K562 (cell line): ENCODE measurements around the gene TAF12. TPM values are rescaled to one million over a fixed set of nuclear protein-coding genes. Genes with fewer than 3 reads are reported as not detected.

Source experiments
- AFF1 ChIP-seq, 2 experiments: fragments of 450-650 bp; IDR thresholded peaks; 2 replicates each; pipeline ENCODE4 v1.6.1; 2018; ENCODE audit warnings: mild to moderate bottlenecking in 2 of 2, low read depth in 1 of 2; ENCODE audit not compliant: partially characterized antibody in 2 of 2
- FIP1L1 ChIP-seq: fragments of 200-400 bp; formaldehyde crosslinking; IDR thresholded peaks from 2 replicates; pipeline ENCODE4 v1.6.1; 2018; ENCODE audit warnings: mild to moderate bottlenecking, low read depth, low read length; ENCODE audit not compliant: poor library complexity, severe bottlenecking
- RBM25 ChIP-seq: fragments of 200-400 bp; formaldehyde crosslinking; IDR thresholded peaks from 2 replicates; pipeline ENCODE4 v1.6.1; 2018; ENCODE audit warnings: low read length, low read depth, moderate library complexity; ENCODE audit not compliant: severe bottlenecking
- REST ChIP-seq, 2 experiments: fragments of 450-650 bp; formaldehyde crosslinking in 1 of 2; IDR thresholded peaks; 2 replicates each; pipeline versions ENCODE4 v1.4.0 to v1.6.1; 2014 to 2020; ENCODE audit warnings: mild to moderate bottlenecking in 2 of 2, borderline replicate concordance in 1 of 2, low read depth in 1 of 2
- SMARCA4 ChIP-seq: fragments of 450-650 bp; IDR thresholded peaks from 2 replicates; pipeline ENCODE4 v1.6.1; 2016
- TRIM28 ChIP-seq: fragments of 450-650 bp; IDR thresholded peaks from 2 replicates; pipeline ENCODE4 v1.6.1; 2017
- ZFP91 ChIP-seq: sonication (generic); formaldehyde crosslinking; IDR thresholded peaks from 2 replicates; pipeline ENCODE4 v1.8.0; 2022; ENCODE audit warnings: mild to moderate bottlenecking, missing genetic modification reagents
- ZNF12 ChIP-seq: sonication (generic); formaldehyde crosslinking; IDR thresholded peaks from 2 replicates; pipeline ENCODE4 v1.4.0; 2020; ENCODE audit warnings: mild to moderate bottlenecking, missing genetic modification reagents
- ZNF512 ChIP-seq: IDR thresholded peaks from 2 replicates; pipeline ENCODE4 v1.6.1; 2016; ENCODE audit warnings: missing genetic modification characterization, missing compliant biosample characterization
- ZSCAN32 ChIP-seq: fragments of 450-650 bp; formaldehyde crosslinking; IDR thresholded peaks from 2 replicates; pipeline ENCODE4 v1.4.0; 2020; ENCODE audit warnings: mild to moderate bottlenecking, moderate library complexity
- polyA plus RNA-seq, 8 experiments: library from polyadenylated mRNA; depleted of rRNA in 4 of 8; stranded (reverse) in 5 of 8; unstranded in 3 of 8; fragments of >200 nt; fragmentation: Nextera tagmentation in 2 of 8; fragmentation: Illumina TruSeq in 1 of 8; extraction: Ambion mirVana in 2 of 8; extraction: Trizol in 1 of 8; gene quantifications; 2 replicates each; pipeline versions ENCODE4 v1.2.1 to v1.2.3, GENCODE V29; 2011 to 2014; ENCODE audit warnings: inconsistent platforms in 1 of 8, missing spikeins in 1 of 8
- total RNA-seq, 7 experiments: library from RNA; depleted of rRNA in 6 of 7; stranded (reverse); fragments of >200 nt in 6 of 7; fragmentation: Illumina TruSeq in 2 of 7; extraction: Trizol in 2 of 7; gene quantifications; 2 replicates each; pipeline versions ENCODE4 v1.2.1 to v1.2.3, GENCODE V29; 2011 to 2021; ENCODE audit warnings: low replicate concordance in 1 of 7

Gene TAF12
- total and polyA plus RNA-seq, 9 of the 15 experiments (the other 6 are each of a cell fraction or from before 2014, with no cell fraction given) = 31.6 to 89.0 (median 50.5) TPM

GRCh38 chr1:28580722-28581530, 61.9 kb downstream of the TAF12 start (continued):
- TF ChIP-seq ZFP91 (CRISPR knock-in tag) (0 out of 2 replicates have a peak, but pooled peaks have one; percentile 12), RBM25 (no peak), SMARCA4 (0 out of 2 replicates have a peak, but pooled peaks have one; percentile 22), ZNF12 (CRISPR knock-in tag) (no peak), FIP1L1 (no peak), AFF1 (IDR thresholded peaks at IDR 0.05; ENCODE audit: low read depth in 1 of 2, partially characterized antibody in 2 of 2) (no peak), REST (IDR thresholded peaks at IDR 0.05; ENCODE audit: borderline replicate concordance) (peak; percentile 15; the same call in 1 of the 2 replicates), REST (CRISPR knock-in tag; IDR thresholded peaks at IDR 0.05; ENCODE audit: low read depth) (no peak), ZSCAN32 (CRISPR knock-in tag) (no peak), ZNF512 (tag) (no peak), TRIM28 (no peak)
